ENCODE measurements around the gene STRA6. TPM values are rescaled to one million over a fixed set of nuclear protein-coding genes. Genes with fewer than 3 reads are reported as not detected.

Gene STRA6
- polyA plus RNA-seq, 1 of the 3 experiments (the other 2 are of a cell fraction) = 27.9 TPM

DNA sequence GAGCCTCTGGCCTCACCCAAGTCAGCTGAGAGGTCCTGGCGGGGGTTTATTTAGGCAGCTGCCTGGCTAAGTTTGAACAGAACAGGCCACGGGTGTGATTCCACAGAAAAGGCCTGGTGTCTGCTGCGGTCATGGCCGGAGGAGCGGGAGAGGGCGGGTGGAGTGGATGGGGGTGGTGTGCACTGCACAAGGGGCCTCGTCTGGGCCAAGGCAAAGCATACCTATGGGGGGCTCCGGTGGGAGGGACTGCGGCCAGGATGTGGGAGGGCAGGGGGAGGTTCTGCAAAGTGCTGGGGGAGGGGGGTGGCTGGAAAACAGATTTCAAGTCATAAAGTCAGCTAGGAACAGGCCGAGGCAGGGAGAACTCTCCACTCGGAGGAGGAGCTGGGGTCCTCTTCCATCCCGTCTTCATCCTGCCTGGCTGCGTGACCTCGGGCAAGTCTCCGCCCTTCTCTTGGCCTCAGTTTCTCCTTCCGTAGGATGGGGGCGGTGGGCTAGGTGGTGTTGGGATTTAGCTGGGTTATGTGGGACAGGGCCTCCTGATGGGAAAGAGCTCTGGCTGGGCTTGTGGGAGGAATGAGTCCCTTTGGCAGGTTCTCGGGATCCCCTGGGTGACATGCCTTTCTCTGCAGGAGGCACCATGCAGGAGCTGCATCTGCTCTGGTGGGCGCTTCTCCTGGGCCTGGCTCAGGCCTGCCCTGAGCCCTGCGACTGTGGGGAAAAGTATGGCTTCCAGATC, 28.2 kb downstream of the STRA6 start:
- H3K4me2 ChIP-seq = peak overlapping the region; percentile 40; the same call in 1 of the 2 replicates
- H3K9ac ChIP-seq = no peak overlapping the region
- H3F3A ChIP-seq (replicated peaks; ENCODE audit: insufficient read depth) = peaks cover 13% of the 10 kb centered on the region
- no peaks in the 10 kb centered on the region for H4K20me1 ChIP-seq (ENCODE audit: insufficient read depth)
- no peaks in the 10 kb centered on the region for H3K9me3 ChIP-seq
- H3K36me3 ChIP-seq (replicated peaks in 1 of 2; ENCODE audit: control insufficient read depth in 1 of 2, insufficient read depth in 2 of 2, low read length in 1 of 2) = no peaks in the 10 kb centered on the region
- POLR2A ChIA-PET = interaction anchor here (0.9 to 1.7 kb wide), 3 partner anchors 9 to 12 kb away, joined by 3 to 4 read pairs (median 3); no protein-coding TSS in a partner anchor
- no peaks in the 10 kb centered on the region for H3K9me2 ChIP-seq
- peak overlapping the region in 1 of 2 experiments; percentile 86; a peak in 3 of 4 replicates for H3K27ac ChIP-seq (ENCODE audit: low read depth in 2 of 2, low read length in 1 of 2)
- TF ChIP-seq, protein P1, sequence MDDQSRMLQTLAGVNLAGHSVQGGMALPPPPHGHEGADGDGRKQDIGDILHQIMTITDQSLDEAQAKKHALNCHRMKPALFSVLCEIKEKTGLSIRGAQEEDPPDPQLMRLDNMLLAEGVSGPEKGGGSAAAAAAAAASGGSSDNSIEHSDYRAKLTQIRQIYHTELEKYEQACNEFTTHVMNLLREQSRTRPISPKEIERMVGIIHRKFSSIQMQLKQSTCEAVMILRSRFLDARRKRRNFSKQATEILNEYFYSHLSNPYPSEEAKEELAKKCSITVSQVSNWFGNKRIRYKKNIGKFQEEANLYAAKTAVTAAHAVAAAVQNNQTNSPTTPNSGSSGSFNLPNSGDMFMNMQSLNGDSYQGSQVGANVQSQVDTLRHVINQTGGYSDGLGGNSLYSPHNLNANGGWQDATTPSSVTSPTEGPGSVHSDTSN (IDR thresholded peaks at IDR 0.05) = no peak
- no peak for TF ChIP-seq RAD21 (IDR thresholded peaks at IDR 0.05; ENCODE audit: low read length)
- no peak for TF ChIP-seq TAF1 (IDR thresholded peaks at IDR 0.05; ENCODE audit: borderline replicate concordance, low read depth, low read length)
- TF ChIP-seq, protein P2, sequence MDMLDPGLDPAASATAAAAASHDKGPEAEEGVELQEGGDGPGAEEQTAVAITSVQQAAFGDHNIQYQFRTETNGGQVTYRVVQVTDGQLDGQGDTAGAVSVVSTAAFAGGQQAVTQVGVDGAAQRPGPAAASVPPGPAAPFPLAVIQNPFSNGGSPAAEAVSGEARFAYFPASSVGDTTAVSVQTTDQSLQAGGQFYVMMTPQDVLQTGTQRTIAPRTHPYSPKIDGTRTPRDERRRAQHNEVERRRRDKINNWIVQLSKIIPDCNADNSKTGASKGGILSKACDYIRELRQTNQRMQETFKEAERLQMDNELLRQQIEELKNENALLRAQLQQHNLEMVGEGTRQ (IDR thresholded peaks at IDR 0.05; ENCODE audit: borderline replicate concordance, low read depth, low read length) = no peak
- no peak for TF ChIP-seq MXI1 (IDR thresholded peaks at IDR 0.05; ENCODE audit: low read depth, low read length)
- no peak for TF ChIP-seq TCF12 (IDR thresholded peaks at IDR 0.05)
- peak; percentile 63 for DNase-seq
- WGBS (ENCODE audit: low lambda C conversion rate) = 93% methylated on average over 18 of the region's 20 CpGs
- peaks cover 40 to 72% of the 10 kb centered on the region in 2 experiments; a peak in 3 of 4 replicates for H3K4me1 ChIP-seq (ENCODE audit: control insufficient read depth in 1 of 2, insufficient read depth in 2 of 2, low read depth in 1 of 2, low read length in 1 of 2)
- no peak overlapping the region for H3K4me3 ChIP-seq (ENCODE audit: low read depth in 2 of 2, low read length in 1 of 2)
- CTCF ChIA-PET = interaction anchor here (0.8 to 5.9 kb wide), 7 partner anchors 15 to 137 kb away, joined by 3 to 39 read pairs (median 5); no protein-coding TSS in a partner anchor
- no peaks in the 10 kb centered on the region for H3K27me3 ChIP-seq (ENCODE audit: insufficient read depth)
- H3K79me2 ChIP-seq (ENCODE audit: insufficient read depth) = no peaks in the 10 kb centered on the region
- H2AFZ ChIP-seq (ENCODE audit: low read depth) = no peak overlapping the region

DNA sequence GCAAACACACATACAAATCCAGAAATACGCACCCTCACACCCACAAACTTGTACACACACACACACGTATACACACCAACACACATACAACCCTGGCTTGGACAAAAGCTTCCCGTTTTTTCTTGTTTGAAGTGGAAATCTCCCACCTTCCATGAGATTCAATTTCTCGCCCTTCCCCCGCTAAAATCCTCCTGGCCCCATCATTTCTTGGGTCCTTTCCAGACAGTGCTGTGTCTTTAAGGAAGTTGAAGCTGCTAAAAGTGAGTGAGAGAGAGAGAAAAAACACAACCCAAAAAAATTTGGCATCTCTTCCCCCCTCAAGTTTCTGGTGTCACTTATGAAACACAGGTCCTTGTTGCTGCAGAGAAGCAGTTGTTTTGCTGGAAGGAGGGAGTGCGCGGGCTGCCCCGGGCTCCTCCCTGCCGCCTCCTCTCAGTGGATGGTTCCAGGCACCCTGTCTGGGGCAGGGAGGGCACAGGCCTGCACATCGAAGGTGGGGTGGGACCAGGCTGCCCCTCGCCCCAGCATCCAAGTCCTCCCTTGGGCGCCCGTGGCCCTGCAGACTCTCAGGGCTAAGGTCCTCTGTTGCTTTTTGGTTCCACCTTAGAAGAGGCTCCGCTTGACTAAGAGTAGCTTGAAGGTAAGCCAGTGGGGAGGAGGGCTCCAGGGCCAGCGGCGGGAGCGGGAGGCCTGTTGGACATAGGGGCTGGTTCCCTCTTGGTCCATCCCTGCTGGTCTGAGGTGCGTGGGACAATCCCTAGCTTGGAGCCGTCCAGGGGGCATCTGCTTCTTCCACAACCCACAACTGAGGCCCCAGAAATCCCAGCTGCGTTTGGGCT, 29.0 kb downstream of the STRA6 start, which contains the start of gene ISLR:
TSS of gene ISLR (plus strand) at position 331 of the 839 bp plus-strand sequence. CDS start 1,149 bp downstream, outside the sequence.
- H3K4me3 ChIP-seq (ENCODE audit: low read depth in 2 of 2, low read length in 1 of 2) = no peak within 1 kb of the TSS
- H3K36me3 ChIP-seq (replicated peaks in 1 of 2; ENCODE audit: control insufficient read depth in 1 of 2, insufficient read depth in 2 of 2, low read length in 1 of 2) = no peaks in the 10 kb centered on the region
- H3K79me2 ChIP-seq (ENCODE audit: insufficient read depth) = no peaks in the 10 kb centered on the region
- H3K27me3 ChIP-seq (ENCODE audit: insufficient read depth) = no peaks in the 10 kb centered on the region
- ChIA-PET POLR2A (interaction anchor here (1.1 kb wide), 1 partner anchor 11 kb away, joined by 3 read pairs; no protein-coding TSS in a partner anchor), CTCF (interaction anchor here (1.0 to 5.9 kb wide), 6 partner anchors 14 to 147 kb away, joined by 3 to 39 read pairs (median 5); no protein-coding TSS in a partner anchor)
- H3F3A ChIP-seq (replicated peaks; ENCODE audit: insufficient read depth) = peaks cover 6% of the 10 kb centered on the region
- peak; percentile 59 for DNase-seq
- no peaks in the 10 kb centered on the region for H3K9me2 ChIP-seq
- peak within 1 kb of the TSS; percentile 3 to 86; a peak in 3 of 4 replicates for H3K27ac ChIP-seq (ENCODE audit: low read depth in 2 of 2, low read length in 1 of 2)
- WGBS (ENCODE audit: low lambda C conversion rate) = 78% methylated on average over 14 of the region's 20 CpGs
- H3K9me3 ChIP-seq = no peaks in the 10 kb centered on the region
- H3K4me2 ChIP-seq = peak within 1 kb of the TSS; percentile 40; the same call in 1 of the 2 replicates
- TF ChIP-seq NFIC (IDR thresholded peaks at IDR 0.05; ENCODE audit: borderline replicate concordance) (peak; percentile 47; the same call in 1 of the 2 replicates), GATA2 (CRISPR knock-in tag; IDR thresholded peaks at IDR 0.05) (no peak), CHD2 (IDR thresholded peaks at IDR 0.05; ENCODE audit: low read length, partially characterized antibody) (peak; percentile 4)
- peak within 1 kb of the TSS; percentile 7; the same call in 1 of the 2 replicates for H2AFZ ChIP-seq (ENCODE audit: low read depth)
- peaks cover 33 to 68% of the 10 kb centered on the region in 2 experiments; a peak in 3 of 4 replicates for H3K4me1 ChIP-seq (ENCODE audit: control insufficient read depth in 1 of 2, insufficient read depth in 2 of 2, low read depth in 1 of 2, low read length in 1 of 2)
- no peaks in the 10 kb centered on the region for H4K20me1 ChIP-seq (ENCODE audit: insufficient read depth)
- no peak within 1 kb of the TSS; the same call in 1 of the 2 replicates for H3K9ac ChIP-seq
